CD4-positive, alpha-beta T cell treated with Interferon alpha-2 for 1 hour (primary cell): Measurements from ENCODE around the gene HS6ST3.
"Not testable (repeated sequence)": the region's sequence is repeated elsewhere in the genome, so short reads cannot be mapped to it uniquely, and the experiment has no call there.

Source experiments
- DNase-seq, 2 donors: peaks; one replicate each; pipeline ENCODE4 v3.0.0-alpha.2; 2020 to 2022

Gene HS6ST3

GRCh38 chr13:96093296-96094006 is 3.5 kb downstream of the HS6ST3 start:
- DNase-seq = no peak

GRCh38 chr13:96100457-96101220 is 10.7 kb downstream of the HS6ST3 start:
- DNase-seq = no peak

GRCh38 chr13:96104516-96104915 is 14.6 kb downstream of the HS6ST3 start:
- no peak for DNase-seq

GRCh38 chr13:96108072-96108471 is 18.2 kb downstream of the HS6ST3 start:
- DNase-seq = not testable (repeated sequence)

- DNase-seq = no peak
Measured at GRCh38 chr13:96109125-96109524, 19.2 kb downstream of the HS6ST3 start.

GRCh38 chr13:96112936-96113335 is 23.0 kb downstream of the HS6ST3 start:
- DNase-seq = no peak

GRCh38 chr13:96115368-96115767 is 25.5 kb downstream of the HS6ST3 start:
- DNase-seq = not testable (repeated sequence)

GRCh38 chr13:96119921-96120320 is 30.0 kb downstream of the HS6ST3 start:
- no peak for DNase-seq

GRCh38 chr13:96130818-96131340 is 41.0 kb downstream of the HS6ST3 start:
- DNase-seq = no peak

- DNase-seq = no peak
Measured at GRCh38 chr13:96141032-96141431, 51.1 kb downstream of the HS6ST3 start.

GRCh38 chr13:96159725-96160124 is 69.8 kb downstream of the HS6ST3 start:
- no peak for DNase-seq

GRCh38 chr13:96161141-96161540 is 71.2 kb downstream of the HS6ST3 start:
- no peak for DNase-seq

GRCh38 chr13:96165840-96166239 is 75.9 kb downstream of the HS6ST3 start:
- DNase-seq = no peak

- DNase-seq = no peak
Measured at GRCh38 chr13:96172066-96172465, 82.2 kb downstream of the HS6ST3 start.

- DNase-seq = no peak
Measured at GRCh38 chr13:96178759-96179158, 88.9 kb downstream of the HS6ST3 start.

GRCh38 chr13:96179309-96179708 is 89.4 kb downstream of the HS6ST3 start:
- no peak for DNase-seq

- no peak for DNase-seq
Measured at GRCh38 chr13:96181911-96182310, 92.0 kb downstream of the HS6ST3 start.

- no peak for DNase-seq
Measured at GRCh38 chr13:96185818-96186217, 95.9 kb downstream of the HS6ST3 start.

- DNase-seq = no peak
Measured at GRCh38 chr13:96191367-96191766, 101.5 kb downstream of the HS6ST3 start.

- DNase-seq = no peak
Measured at GRCh38 chr13:96193728-96194310, 103.9 kb downstream of the HS6ST3 start.

GRCh38 chr13:96198038-96198437 is 108.1 kb downstream of the HS6ST3 start:
- no peak for DNase-seq

GRCh38 chr13:96199315-96199714 is 109.4 kb downstream of the HS6ST3 start:
- DNase-seq = no peak

- no peak for DNase-seq
Measured at GRCh38 chr13:96200810-96201209, 110.9 kb downstream of the HS6ST3 start.

GRCh38 chr13:96202315-96202714 is 112.4 kb downstream of the HS6ST3 start:
- DNase-seq = no peak
